Measurements from ENCODE around the gene ZNF593. TPM values are rescaled to one million over a fixed set of nuclear protein-coding genes. Genes with fewer than 3 reads are reported as not detected.
A peak's percentile ranks its signal among the peaks of the same experiment; 100 is the strongest.

Gene ZNF593
- total and polyA plus RNA-seq, 3 donors from 2014 or later: 22.8 to 56.7 (median 37.3) TPM

- H3K27ac ChIP-seq: no peak overlapping the region
- H3K4me3 ChIP-seq: peak overlapping the region; percentile 47 to 59
- H3K27me3 ChIP-seq: no peaks in the 10 kb centered on the region
- intact Hi-C loops (cut with DNase I; ENCODE audit: low total_unique reads): loop anchor here (10.0 kb wide), 1 partner anchor 47 kb away; the partner anchor contains the start of gene PDIK1L
- DNase-seq: no peak
- WGBS, 2 donors: 19 to 31% methylated on average over 18 to 20 of the region's 21 CpGs
- no peak for TF ChIP-seq POLR2A (IDR thresholded peaks at IDR 0.05)
- TF ChIP-seq CTCF (IDR thresholded peaks at IDR 0.05): no peak
- no peaks in the 10 kb centered on the region for H3K9me3 ChIP-seq
- H3K36me3 ChIP-seq (ENCODE audit: low read depth, missing control alignments): no peaks in the 10 kb centered on the region
- peaks cover 7% of the 10 kb centered on the region for H3K4me1 ChIP-seq
Observed at GRCh38 chr1:26162220-26162709, 7.4 kb upstream of the ZNF593 start.

- 37 to 53% methylated on average over 8 to 9 of the region's 9 CpGs for WGBS, 2 donors
- Histone ChIP-seq H3K27ac (no peak overlapping the region), H3K4me3 (peak overlapping the region; percentile 44 to 46), H3K9me3 (no peaks in the 10 kb centered on the region), H3K36me3 (ENCODE audit: low read depth, missing control alignments) (no peaks in the 10 kb centered on the region), H3K27me3 (no peaks in the 10 kb centered on the region), H3K4me1 (peaks cover 7% of the 10 kb centered on the region)
- intact Hi-C loops (cut with DNase I; ENCODE audit: low total_unique reads): loop anchor here (10.0 kb wide), 1 partner anchor 49 kb away; the partner anchor contains the start of gene PDIK1L
- DNase-seq: no peak
- TF ChIP-seq POLR2A (IDR thresholded peaks at IDR 0.05) (no peak), CTCF (IDR thresholded peaks at IDR 0.05) (no peak)
Observed at GRCh38 chr1:26163684-26164035, 6.0 kb upstream of the ZNF593 start.

GRCh38 chr1:26164036-26164860 is 5.5 kb upstream of the ZNF593 start:
- peak overlapping the region; percentile 30 to 34 for H3K27ac ChIP-seq
- DNase-seq: peak; percentile 34

More at GRCh38 chr1:26164036-26164860, 5.5 kb upstream of the ZNF593 start:
- intact Hi-C loops (cut with DNase I; ENCODE audit: low total_unique reads): loop anchor here (10.0 kb wide), 1 partner anchor 49 kb away; the partner anchor contains the start of gene PDIK1L
- H3K36me3 ChIP-seq (ENCODE audit: low read depth, missing control alignments): no peaks in the 10 kb centered on the region
- no peaks in the 10 kb centered on the region for H3K27me3 ChIP-seq
- peaks cover 7% of the 10 kb centered on the region for H3K4me1 ChIP-seq
- WGBS, 2 donors: 11 to 15% methylated on average over 41 to 52 of the region's 72 CpGs
- peak; percentile 60 to 62 (median 60) for TF ChIP-seq CTCF (IDR thresholded peaks at IDR 0.05)
- TF ChIP-seq POLR2A (IDR thresholded peaks at IDR 0.05): no peak
- no peaks in the 10 kb centered on the region for H3K9me3 ChIP-seq
- peak overlapping the region; percentile 44 to 46 for H3K4me3 ChIP-seq

All from testis (tissue), 3 donors.